ENCODE data around the gene TARP.

- TF ChIP-seq, protein P1, sequence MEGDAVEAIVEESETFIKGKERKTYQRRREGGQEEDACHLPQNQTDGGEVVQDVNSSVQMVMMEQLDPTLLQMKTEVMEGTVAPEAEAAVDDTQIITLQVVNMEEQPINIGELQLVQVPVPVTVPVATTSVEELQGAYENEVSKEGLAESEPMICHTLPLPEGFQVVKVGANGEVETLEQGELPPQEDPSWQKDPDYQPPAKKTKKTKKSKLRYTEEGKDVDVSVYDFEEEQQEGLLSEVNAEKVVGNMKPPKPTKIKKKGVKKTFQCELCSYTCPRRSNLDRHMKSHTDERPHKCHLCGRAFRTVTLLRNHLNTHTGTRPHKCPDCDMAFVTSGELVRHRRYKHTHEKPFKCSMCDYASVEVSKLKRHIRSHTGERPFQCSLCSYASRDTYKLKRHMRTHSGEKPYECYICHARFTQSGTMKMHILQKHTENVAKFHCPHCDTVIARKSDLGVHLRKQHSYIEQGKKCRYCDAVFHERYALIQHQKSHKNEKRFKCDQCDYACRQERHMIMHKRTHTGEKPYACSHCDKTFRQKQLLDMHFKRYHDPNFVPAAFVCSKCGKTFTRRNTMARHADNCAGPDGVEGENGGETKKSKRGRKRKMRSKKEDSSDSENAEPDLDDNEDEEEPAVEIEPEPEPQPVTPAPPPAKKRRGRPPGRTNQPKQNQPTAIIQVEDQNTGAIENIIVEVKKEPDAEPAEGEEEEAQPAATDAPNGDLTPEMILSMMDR (IDR thresholded peaks at IDR 0.05) = no peak
- TF ChIP-seq POLR2A (IDR thresholded peaks at IDR 0.05) = no peak
These were observed 19.0 kb upstream of the TARP start for GRCh38 chr7:38292442-38292841.
